Bone marrow (tissue), 2 donors: ENCODE data around the gene HSF4.

Experiments
- DNase-seq, 2 donors: peaks; one replicate each; lab custom pipeline; 2025; lab: John Stamatoyannopoulos, UW

HSF4 gene

DNA sequence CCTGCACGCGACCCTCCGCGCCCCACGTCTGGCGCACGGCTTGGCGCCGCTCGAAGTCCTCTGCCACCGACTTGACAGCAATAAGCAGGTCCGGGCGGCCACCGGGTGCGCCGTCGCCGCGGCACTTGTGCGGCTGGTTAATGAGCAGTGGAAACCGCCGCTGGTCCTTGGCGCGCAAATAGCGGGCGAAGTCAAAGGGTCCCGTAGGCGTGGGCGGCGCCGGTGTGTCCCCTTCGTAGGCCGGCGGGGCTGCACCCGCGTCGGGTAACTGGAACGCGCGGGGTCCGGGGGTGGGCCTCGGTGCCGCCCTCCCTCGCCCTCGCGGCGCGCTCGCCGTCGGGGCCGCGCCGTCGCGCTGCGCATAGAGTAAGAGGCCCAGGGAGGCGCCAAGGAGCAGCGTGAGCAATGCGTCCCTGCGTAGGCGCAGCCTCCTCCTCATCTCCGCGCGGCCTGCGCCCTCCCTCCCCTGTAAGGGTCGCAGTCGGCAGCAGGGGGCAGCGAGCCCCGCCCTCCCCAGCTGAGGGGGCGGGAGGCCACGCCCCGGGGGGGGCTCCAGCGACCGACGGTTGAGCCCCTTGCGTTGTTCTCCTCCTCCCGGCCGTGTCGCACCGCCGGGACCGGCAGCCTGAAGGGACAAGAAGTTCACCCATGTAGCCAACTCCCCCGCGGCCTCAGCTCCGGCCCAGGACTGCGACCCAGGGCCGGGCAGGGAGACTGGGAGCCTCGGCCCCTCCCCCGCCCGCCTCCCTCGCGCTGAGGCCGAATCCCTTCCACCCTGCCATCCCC is 14.3 kb upstream of the HSF4 start:
- no peak for DNase-seq

DNA sequence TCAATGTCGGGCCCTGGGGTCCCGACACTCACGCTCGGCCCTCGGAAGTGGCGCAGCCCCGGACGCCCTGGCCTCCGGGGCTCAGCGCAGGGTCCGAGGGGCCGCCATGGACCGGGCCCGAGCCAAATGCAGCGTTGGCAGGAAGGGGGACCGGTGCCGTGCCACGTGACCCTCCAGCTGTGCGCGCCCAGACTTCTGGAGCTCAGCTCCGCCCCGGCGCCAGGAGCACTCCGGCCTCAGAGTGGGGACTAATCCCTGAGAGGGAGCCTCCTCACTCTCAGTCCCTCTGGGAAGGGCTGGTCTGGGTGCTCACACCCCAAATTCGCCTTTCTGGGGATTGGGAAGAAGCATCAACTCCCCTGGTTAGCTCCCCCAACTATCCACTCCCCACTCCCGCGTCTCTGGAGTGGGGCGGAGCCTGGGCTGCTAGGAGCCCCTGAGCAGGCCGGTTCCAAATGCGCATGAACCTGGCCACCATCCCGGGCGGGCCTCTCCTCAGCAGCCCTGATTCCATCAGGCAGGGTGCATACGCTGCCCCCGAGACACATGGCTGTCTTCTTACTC is 13.6 kb upstream of the HSF4 start, which contains the start of gene B3GNT9:
Gene B3GNT9, minus strand, starts transcription at position 166 of the 564 bp plus-strand sequence. CDS start 513 bp downstream, outside the sequence.
- DNase-seq, result no peak

DNA sequence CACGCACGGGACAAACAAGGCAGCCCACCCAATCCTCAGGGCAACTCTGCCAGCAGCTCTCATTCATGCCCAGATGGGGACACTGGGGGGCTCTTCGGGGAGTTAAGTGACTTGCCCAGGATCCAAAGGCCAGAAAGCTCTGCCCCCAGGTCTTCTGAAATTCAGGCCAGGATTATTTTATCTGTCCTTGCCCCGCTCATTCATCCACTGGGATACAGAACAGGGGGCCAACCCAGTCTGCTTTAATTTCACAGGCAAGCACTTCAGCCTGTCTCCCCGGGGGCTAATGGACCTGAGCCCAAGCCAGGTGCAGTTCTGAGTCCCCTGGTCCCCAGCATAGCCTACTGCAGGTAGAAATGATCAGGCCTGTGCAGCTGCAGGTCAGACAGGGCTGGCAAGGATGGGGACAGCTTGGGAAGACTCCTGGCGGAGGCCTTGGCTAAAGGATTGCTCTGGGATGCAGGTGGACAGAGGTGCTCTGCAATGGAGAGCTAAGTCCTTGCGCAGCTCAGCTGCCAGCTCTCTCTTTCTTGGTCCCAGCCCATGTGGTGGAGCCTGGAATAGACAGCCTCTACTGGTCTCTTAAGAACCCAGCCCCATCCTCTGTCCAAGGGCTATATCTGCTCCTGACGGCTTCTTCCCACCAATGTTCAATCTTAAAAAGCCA is 13.0 kb upstream of the HSF4 start:
- DNase-seq, result no peak

DNA sequence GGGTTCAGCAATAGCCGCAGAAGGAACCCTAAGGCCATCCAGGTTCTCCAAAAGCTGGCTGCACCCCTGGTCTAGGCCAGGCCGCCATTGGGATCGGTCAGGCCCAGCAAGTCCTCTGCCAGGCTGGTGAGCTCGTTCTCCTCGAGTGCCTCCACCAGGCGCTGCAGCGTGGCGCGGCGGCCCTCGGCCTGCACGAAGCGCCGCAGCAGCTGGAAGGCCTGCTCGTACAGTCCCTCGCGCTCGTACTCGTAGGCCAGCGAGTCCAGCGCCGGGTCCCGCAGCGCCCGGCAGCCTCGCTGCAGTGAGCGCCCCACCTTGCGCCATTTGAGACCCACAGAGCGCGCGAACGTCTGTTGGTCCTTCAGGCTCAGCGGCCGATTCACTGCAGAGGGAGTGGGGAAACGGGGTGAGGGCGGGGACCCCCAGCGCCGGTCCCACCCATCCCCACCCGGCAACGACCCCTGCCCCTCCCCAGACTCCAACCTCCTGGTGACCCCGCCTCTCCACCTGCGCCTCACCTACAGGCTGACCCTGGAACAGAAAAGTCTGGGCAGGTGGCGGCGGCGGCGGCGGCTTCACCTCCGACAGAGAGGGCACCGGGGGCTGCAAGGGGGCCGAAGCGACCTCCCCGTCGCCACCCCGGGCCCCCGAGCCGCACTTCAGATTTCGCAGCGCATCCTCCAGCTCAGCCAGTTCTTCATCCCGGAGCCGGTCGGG is 9.8 kb upstream of the HSF4 start:
- DNase-seq, result no peak

DNA sequence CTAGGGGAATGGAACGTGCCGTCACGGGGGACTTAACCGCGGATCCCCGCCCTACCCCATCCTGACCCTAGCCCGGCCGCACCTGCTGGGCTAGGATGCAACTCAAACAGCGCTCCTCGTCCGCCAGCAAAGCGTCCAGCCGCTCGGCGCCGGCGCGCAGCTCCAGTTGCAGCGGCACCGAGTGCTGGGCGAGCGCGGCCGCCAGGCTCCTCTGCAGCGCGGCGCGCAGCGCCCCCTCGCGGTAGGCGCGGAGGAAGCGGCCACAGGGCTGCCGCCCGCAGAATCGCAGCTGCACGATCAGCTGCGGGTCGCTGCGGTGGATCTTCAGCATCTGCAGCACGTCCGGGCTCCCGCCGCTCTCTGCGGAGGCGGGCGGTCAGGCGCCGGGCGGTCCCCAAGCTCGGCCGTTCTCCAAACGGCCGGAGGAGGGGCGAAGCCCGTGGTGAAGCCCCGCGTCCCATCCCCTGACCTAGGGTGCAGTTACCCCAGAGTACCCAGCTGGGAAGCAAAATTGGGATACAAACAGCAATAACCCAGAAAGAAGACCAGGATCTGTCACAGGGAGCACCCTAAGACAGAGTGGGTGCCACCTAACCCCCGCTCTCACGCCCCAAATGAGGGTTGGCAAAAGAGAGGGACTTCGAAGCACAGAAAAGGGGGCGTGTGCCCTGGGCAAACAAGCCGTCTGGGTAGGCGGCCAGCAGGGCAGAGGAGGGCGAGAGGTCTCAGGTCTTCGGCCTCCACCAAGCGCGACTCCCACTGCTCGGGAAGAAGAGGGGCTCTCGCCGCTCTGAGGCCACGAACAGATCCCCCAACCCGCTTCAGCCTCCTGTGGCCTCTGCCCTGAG is 9.0 kb upstream of the HSF4 start:
- peak; percentile 6 to 48 for DNase-seq

DNA sequence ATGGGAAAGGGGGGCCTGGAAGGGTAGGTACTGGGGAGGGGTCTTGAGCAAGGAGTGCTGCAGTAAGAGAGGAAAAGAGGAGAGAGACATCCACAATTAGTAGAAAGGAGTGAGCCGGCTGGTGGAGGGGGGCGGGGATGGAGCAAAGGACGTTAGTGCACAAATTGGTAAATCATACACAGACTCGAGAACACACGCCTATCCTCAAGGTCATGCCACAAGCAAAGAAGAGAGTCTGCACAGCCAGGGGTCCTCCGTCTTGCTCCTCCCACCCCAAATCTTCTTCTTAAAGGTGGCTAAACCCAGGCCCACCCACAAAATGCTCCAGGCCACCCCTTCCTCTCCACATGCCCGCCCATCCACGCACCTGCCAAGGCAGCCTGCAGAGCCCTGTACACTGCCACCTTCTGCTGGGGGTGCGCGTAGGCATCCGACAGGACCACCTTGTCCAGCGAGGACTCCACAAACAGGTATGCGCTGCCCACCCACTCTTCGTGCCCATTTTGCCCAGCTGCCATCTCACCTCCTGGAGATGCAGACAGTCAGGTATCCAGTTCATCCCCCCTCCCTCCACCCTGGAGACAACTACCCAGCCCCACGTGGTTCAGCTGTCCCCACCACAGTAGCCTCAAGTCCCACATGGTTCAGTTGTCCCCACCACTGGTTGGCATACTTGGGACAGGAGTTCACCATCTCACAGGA is 8.3 kb upstream of the HSF4 start:
- no peak for DNase-seq

DNA sequence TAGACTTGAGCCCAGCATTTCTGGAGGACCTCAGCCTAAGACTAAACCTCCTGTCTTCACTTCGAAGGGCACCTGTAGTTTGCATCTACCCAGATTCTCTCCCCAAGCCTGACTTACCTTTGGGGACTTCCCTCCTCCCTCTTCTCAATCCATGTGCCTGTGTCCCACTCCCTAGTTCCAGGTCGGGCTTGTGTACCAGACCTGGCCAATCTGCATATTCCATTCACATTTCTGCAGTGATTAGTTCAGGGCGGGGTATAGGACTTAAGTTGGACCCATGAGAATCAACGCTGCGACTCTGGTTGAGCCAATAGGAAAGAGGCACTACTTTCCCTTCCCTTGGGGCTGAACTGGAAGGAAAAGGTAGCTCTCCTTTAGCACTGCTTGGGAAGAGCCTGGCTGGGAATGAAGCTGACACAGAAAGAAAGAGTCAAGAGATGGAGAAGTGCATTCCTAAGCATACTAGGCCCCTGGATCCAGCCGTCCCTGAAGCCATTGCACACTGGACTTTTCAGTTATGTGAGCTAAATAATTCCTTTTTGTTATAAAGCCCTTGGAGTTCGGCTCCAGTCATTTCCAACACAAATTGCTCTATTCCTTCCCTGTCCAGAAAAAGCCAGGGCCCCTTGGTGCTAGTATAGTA is 7.3 kb upstream of the HSF4 start:
- no peak for DNase-seq

DNA sequence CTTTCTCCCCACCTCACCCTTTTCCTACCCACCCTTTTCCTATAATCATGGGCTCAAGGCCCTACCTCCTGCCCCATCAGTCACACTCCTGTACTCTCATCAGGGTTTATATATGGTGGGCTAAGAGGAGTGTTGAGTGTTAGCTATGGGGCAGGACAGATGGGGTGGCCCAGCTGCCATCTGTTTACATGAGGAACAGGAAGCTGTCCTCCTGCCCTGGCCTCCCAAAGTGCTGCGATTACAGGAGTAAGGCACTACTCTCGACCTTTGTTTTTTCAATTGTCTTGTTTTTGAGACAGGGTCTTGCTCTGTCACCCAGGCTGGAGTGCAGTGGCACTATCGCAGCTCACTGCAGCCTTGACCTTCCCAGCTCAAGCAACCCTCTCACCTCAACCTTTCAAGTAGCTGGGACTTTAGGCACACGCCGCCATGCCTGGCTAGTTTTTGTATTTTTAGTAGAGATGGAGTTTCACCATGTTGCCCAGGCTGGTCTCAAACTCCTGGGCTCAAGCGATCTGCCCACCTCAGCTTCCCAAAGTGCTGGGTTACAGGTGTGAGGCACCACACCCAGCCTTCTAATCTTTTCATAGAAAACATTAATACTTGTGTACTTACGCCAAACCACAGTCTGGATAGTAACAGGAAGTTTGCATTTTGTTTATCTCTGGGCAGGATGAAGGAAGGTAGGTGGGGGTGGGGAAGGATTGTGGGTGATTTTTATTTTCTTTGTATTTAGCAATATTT is 6.5 kb upstream of the HSF4 start:
- DNase-seq, result no peak

DNA sequence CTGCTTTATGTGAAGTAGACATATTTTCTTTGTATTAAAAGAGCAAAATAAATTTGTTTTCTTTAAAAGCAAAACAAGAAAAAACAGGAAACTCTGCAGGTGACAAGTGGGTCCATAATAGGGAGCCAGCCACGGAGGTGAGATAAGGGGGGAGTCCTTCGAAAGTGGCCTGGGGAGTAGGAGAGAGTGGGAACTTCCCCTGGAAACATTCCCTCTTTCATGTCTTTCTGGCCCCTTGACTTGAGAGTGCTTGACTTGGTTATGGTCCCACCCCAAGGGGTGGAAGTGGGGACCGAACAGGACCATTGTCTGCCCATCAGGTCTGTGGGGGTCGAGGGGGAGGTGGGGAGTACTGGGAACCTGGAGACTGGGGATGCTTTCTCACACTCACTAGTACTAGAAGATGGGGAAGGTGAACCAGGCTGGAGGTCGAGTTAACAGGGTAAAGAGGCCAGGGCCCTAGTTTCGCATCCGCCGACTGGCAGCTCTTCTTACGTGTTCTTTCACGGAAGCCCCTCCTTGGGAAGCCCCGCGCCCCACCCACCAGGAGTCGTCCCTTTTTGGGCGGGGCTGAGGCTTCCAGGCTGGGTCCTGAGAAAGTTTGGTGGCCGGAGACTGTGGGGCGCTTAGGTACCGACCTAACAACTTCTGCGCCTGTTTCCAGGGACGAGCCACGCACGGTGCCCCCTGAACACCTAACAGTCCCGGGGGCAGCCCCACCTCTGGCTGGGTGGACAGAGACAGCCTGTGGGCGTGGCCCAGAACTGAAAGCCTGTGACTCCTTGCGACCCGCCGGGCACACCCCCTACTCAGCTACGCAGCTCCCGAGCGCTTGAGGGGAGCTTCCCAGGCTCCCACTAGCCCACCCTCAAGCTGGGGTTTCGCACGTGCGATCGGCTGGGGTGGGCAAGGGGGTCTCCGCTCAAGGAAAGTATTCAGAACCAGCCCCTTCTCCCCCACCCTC is 5.6 kb upstream of the HSF4 start:
- peak in 1 of 2 donors; percentile 40 for DNase-seq

DNA sequence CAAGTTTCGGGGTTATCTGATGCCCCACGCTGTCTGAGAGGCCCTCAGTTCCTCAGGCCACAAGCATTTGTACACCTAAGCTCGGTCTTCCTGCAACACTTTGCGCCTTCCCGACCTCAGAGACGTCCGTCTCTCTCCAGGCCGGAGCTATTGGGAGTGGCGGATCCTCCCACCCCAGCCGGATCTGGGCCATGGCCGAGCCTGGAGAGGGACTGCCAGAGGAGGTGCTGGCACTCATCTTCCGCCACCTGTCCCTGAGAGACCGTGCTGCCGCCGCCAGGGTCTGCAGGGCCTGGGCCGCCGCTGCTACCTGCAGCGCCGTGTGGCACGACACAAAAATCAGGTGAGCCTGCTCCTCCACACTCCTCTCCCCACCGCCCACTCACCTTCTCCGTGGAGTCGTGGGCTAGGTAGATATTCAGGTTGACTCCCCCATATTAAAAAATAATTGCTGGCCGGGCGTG is 2.9 kb upstream of the HSF4 start:
- DNase-seq, result no peak

DNA sequence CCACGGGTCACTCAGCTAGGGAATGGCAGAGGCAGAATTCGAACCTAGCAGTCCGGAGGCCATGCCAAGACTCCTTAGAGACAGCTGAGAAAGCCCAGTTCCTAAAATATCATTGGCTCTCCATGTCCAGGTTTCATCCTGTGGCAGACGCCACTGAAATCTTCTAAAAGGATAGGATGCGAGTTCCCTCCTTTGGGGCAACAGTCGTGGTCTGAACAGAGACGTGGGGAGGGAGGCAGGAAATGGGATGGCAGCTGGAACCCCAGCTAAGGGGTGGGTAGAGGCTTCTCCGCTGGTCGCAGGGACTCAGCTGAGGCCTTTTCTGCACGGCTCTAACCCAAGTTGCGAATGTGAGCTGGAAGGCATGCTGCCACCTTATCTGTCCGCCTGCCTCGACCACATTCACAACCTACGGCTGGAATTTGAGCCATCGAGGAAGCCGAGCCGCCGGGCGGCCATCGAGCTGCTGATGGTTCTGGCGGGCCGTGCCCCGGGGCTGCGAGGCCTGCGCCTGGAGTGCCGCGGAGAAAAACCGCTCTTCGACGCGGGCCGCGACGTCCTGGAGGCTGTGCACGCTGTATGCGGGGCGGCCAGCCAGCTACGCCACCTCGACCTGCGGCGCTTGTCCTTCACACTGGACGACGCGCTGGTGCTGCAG is 1.9 kb upstream of the HSF4 start:
- DNase-seq, result no peak

DNA sequence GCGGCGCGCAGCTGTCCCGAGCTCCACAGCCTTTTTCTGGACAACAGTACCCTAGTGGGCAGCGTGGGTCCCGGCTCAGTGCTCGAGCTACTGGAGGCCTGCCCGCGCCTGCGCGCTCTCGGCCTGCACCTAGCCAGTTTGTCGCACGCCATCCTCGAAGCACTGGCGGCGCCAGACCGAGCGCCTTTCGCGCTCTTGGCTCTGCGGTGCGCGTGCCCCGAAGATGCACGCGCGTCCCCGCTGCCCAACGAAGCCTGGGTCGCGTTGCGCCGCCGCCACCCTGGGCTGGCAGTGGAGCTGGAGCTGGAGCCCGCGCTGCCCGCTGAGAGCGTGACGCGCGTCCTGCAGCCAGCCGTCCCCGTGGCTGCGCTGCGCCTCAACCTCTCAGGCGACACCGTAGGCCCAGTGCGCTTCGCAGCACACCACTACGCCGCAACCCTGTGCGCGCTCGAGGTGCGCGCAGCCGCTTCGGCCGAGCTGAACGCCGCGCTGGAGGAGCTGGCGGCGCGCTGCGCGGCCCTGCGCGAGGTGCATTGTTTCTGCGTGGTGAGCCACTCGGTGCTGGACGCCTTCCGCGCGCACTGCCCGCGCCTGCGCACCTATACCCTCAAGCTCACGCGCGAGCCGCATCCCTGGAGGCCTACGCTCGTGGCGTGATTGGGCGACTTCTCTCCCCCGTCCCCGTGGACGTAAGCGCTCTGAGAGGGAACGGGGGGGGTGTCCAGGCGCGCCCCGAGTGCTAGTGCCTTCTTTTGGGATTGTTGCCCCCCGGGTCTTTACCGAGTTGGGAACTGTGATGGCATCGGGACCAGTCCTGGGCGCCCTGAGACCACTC is 1.2 kb upstream of the HSF4 start:
- no peak for DNase-seq

DNA sequence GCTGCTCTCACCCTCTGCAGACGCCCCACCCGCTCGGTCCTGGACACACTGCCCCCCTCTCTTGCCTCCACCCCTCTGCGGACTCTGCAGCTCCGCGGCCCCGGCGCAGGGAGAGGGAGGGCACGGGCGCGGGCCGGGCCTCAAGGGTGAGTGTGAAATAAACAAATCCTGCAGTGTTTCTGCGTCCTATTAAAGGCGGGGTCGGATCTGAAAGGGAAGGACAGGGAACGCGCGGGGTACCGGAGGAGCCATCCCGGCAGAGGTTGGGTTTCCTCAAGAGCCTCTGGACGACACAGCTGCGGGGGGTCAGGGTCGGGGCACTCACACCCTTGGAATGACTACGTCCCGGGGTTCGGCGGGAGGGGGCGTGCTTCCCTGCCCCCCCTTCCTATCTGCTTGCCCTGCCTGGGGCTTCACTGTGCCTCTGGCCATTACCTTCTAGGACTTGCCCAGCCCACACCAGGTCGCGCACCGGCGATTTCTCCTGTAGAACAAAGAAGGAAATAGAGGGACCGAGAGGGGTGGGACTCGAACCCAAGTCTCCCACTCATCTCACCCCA is 466 bp upstream of the HSF4 start:
- DNase-seq, result no peak

DNA sequence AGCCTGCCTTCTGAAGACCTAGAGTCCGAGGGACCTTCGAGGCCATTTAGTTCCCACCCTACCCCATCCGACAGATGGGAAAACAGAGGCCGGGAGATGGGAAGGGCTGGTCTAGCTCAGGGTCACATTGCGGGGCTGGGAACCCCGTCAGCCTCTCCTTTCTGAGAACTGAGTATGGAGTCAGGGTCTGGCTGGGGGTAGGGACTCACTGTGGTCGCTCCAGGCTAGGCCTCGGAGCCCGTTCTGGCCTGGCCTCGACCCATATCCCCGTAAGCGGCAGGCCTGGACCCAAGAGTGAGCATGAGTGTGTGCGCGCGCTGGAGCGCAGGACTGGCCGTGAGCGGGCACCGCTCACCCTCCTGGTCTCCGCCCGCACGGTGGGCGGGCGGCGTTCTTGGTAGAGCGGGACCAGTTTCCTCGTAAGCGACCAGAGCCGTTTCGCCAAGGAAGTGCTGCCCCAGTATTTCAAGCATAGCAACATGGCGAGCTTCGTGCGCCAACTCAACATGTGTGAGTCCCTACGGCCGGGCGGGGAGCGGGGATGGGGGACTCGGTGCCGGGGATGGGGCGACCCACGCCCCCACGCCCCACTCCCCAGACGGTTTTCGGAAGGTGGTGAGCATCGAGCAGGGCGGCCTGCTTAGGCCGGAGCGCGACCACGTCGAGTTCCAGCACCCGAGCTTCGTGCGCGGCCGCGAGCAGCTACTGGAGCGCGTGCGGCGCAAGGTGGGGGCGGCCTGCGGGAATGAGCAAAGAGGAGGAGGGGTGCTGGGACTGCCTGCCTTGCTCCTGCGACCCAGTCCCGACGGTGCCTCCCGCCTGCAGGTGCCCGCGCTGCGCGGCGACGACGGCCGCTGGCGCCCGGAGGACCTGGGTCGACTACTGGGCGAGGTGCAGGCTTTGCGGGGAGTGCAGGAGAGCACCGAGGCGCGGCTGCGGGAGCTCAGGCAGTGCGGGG is 855 bp downstream of the HSF4 start:
- DNase-seq, result no peak

DNA sequence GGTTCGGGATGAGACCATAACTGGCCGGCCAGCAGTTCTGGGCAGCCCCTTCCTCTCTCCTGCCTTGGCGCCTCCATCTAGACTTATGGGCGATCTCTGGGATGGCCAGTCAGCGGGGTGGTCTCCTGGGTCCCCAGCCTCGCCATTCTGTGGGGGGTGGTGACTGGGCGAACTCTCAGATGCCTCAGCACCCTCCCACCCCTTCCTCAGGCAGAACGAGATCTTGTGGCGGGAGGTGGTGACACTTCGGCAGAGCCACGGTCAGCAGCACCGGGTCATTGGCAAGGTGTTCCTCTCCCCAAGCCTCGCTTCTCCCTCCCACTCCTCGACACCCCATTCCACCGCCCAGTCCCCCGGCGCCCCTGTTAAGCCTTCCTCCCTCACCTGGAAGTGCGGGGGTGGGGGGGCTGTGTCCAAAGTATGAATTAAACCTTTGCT is 1.6 kb downstream of the HSF4 start:
- no peak for DNase-seq
